Liver (tissue), 9 donors: Measurements from ENCODE around the gene PGAP6. TPM values are rescaled to one million over a fixed set of nuclear protein-coding genes. Genes with fewer than 3 reads are reported as not detected.
A peak's percentile ranks its signal among the peaks of the same experiment; 100 is the strongest.

Source experiments
- DNase-seq: peaks from one replicate; pipeline ENCODE4 v3.0.0-alpha.2; 2017; ENCODE audit warnings: low spot score
- H3K27ac ChIP-seq, 2 donors: one replicate each; pipeline ENCODE4 v1.7.0; 2013; ENCODE audit warnings: inconsistent platforms in 2 of 2, low read length in 2 of 2, control low read depth in 1 of 2, low read depth in 1 of 2, mild to moderate bottlenecking in 1 of 2
- H3K27me3 ChIP-seq, 4 donors: one replicate each; pipeline versions ENCODE4 v1.6.1 to v1.7.0; 2013; ENCODE audit warnings: low read length in 3 of 4, inconsistent platforms in 1 of 4, mild to moderate bottlenecking in 1 of 4, moderate library complexity in 1 of 4; ENCODE audit not compliant: control insufficient read depth in 4 of 4, insufficient read depth in 4 of 4
- H3K36me3 ChIP-seq, 4 donors: one replicate each; pipeline versions ENCODE4 v1.6.1 to v1.7.0; 2013; ENCODE audit warnings: low read length in 3 of 4, mild to moderate bottlenecking in 3 of 4, low read depth in 1 of 4, moderate library complexity in 1 of 4; ENCODE audit not compliant: control insufficient read depth in 4 of 4, insufficient read depth in 3 of 4
- H3K4me1 ChIP-seq, 4 donors: one replicate each; pipeline versions ENCODE4 v1.6.1 to v1.7.0; 2013; ENCODE audit warnings: low read length in 3 of 4, mild to moderate bottlenecking in 3 of 4, moderate library complexity in 1 of 4; ENCODE audit not compliant: control insufficient read depth in 4 of 4, insufficient read depth in 4 of 4
- H3K4me3 ChIP-seq, 3 donors: one replicate each; pipeline versions ENCODE4 v1.6.1 to v1.7.0; 2013; ENCODE audit warnings: low read length in 3 of 3, control low read depth in 1 of 3, low read depth in 1 of 3, mild to moderate bottlenecking in 1 of 3
- H3K9ac ChIP-seq, 2 donors: one replicate each; pipeline ENCODE4 v1.7.0; 2013; ENCODE audit warnings: low read length in 2 of 2, mild to moderate bottlenecking in 2 of 2, moderate library complexity in 2 of 2, control low read depth in 1 of 2, low read depth in 1 of 2
- H3K9me3 ChIP-seq, 4 donors: one replicate each; pipeline versions ENCODE4 v1.6.1 to v1.7.0; 2013; ENCODE audit warnings: low read length in 3 of 4; ENCODE audit not compliant: control insufficient read depth in 4 of 4
- CTCF ChIP-seq: fragments of 150-350 bp; IDR thresholded peaks from 2 replicates; pipeline ENCODE4 v1.5.1; 2017; ENCODE audit warnings: improper control_type of control experiment, low read depth, low read length; ENCODE audit not compliant: missing input control
- EGR1 ChIP-seq, 2 donors: IDR thresholded peaks; 2 replicates each; pipeline ENCODE4 v1.6.1; 2016 to 2018; ENCODE audit warnings: antibody characterized with exemption in 2 of 2, low read depth in 2 of 2
- FOXA1 ChIP-seq: IDR thresholded peaks from 2 replicates; pipeline ENCODE4 v1.6.1; 2016; ENCODE audit warnings: antibody characterized with exemption
- FOXA2 ChIP-seq: IDR thresholded peaks from 2 replicates; pipeline ENCODE4 v1.6.1; 2016; ENCODE audit warnings: antibody characterized with exemption
- GABPA ChIP-seq, 2 donors: IDR thresholded peaks in 1 of 2; conservative IDR thresholded peaks in 1 of 2; 2 replicates each; pipeline ENCODE4 v1.6.1; 2016; ENCODE audit warnings: antibody characterized with exemption in 2 of 2, mild to moderate bottlenecking in 1 of 2, moderate library complexity in 1 of 2
- JUND ChIP-seq, 2 donors: IDR thresholded peaks; 2 replicates each; pipeline ENCODE4 v1.6.1; 2016; ENCODE audit warnings: antibody characterized with exemption in 2 of 2
- NR2F2 ChIP-seq: IDR thresholded peaks from 2 replicates; pipeline ENCODE4 v1.6.1; 2016; ENCODE audit warnings: antibody characterized with exemption
- RAD21 ChIP-seq, 2 donors: IDR thresholded peaks; 2 replicates each; pipeline ENCODE4 v1.6.1; 2016; ENCODE audit warnings: antibody characterized with exemption in 2 of 2, mild to moderate bottlenecking in 2 of 2
- RXRA ChIP-seq, 2 donors: IDR thresholded peaks; 2 replicates each; pipeline ENCODE4 v1.6.1; 2017 to 2018; ENCODE audit warnings: antibody characterized with exemption in 2 of 2, mild to moderate bottlenecking in 1 of 2
- SP1 ChIP-seq: IDR thresholded peaks from 2 replicates; pipeline ENCODE4 v1.6.1; 2018; ENCODE audit warnings: antibody characterized with exemption, mild to moderate bottlenecking
- TAF1 ChIP-seq: conservative IDR thresholded peaks from 2 replicates; pipeline ENCODE4 v1.6.1; 2016; ENCODE audit warnings: antibody characterized with exemption, mild to moderate bottlenecking
- YY1 ChIP-seq: IDR thresholded peaks from 2 replicates; pipeline ENCODE4 v1.6.1; 2016; ENCODE audit warnings: antibody characterized with exemption, mild to moderate bottlenecking
- ZBTB33 ChIP-seq: IDR thresholded peaks from 2 replicates; pipeline ENCODE4 v1.6.1; 2016; ENCODE audit warnings: antibody characterized with exemption
- whole genome bisulfite sequencing: extraction: QIAGEN DNeasy Blood & Tissue Kit; methylation state at CpG from one replicate; pipeline ENCODE4 v1.1.7; 2013; 5-methylcytosine and 5-hydroxymethylcytosine counted together
- polyA plus RNA-seq, 2 donors: library from polyadenylated mRNA; stranded (reverse) in 1 of 2; unstranded in 1 of 2; fragments of 200-250 nt in 1 of 2; fragments of >200 nt in 1 of 2; fragmentation: Nextera tagmentation in 1 of 2; extraction: Ambion mirVana in 1 of 2; gene quantifications; one replicate each; pipeline versions ENCODE4 v1.2.1 to v1.2.3, GENCODE V29; 2013 to 2015
- total RNA-seq, 2 donors: library from RNA; depleted of rRNA; stranded (reverse); fragments of >200 nt; gene quantifications; one replicate each; pipeline ENCODE4 v1.2.3, GENCODE V29; 2014
- TF ChIP-seq, protein P1 (sequence below): IDR thresholded peaks from 2 replicates; pipeline ENCODE4 v1.6.1; 2016; ENCODE audit warnings: antibody characterized with exemption, mild to moderate bottlenecking
- TF ChIP-seq, protein P2 (sequence below): IDR thresholded peaks from 2 replicates; pipeline ENCODE4 v1.6.1; 2016; ENCODE audit warnings: antibody characterized with exemption
- TF ChIP-seq, protein P3 (sequence below): IDR thresholded peaks from 2 replicates; pipeline ENCODE4 v1.6.1; 2016; ENCODE audit warnings: antibody characterized with exemption
- donor health status: healthy.
- donor health status: healthy.
- donor health status: healthy.
- donor health status: healthy.
- donor health status: healthy.

The PGAP6 gene
- total and polyA plus RNA-seq, 4 donors: 18.9 to 50.5 (median 38.0) TPM

- no peak for TF ChIP-seq FOXA1
- TF ChIP-seq RAD21 (IDR thresholded peaks at IDR 0.05): peak in 1 of 2 donors; percentile 9
These were observed 10.8 kb upstream of the PGAP6 start for GRCh38 chr16:392450-393030.

GRCh38 chr16:391885-392335, 10.1 kb upstream of the PGAP6 start:
- TF ChIP-seq CTCF (peak; percentile 77), FOXA1 (no peak), RXRA (IDR thresholded peaks at IDR 0.05) (no peak), TAF1 (no peak), RAD21 (IDR thresholded peaks at IDR 0.05) (peak; percentile 82 to 91), NR2F2 (no peak), FOXA2 (no peak), EGR1 (IDR thresholded peaks at IDR 0.05; ENCODE audit: low read depth in 2 of 2) (no peak)
- no peaks in the 10 kb centered on the region for H3K9me3 ChIP-seq
- H3K4me3 ChIP-seq: no peak overlapping the region
- H3K4me1 ChIP-seq: peaks cover 0 to 7% (median 1%) of the 10 kb centered on the region in 4 donors
- 73% methylated on average over 7 of the region's 7 CpGs for WGBS
- H3K9ac ChIP-seq: no peak overlapping the region
- H3K36me3 ChIP-seq: no peaks in the 10 kb centered on the region
- DNase-seq: peak; percentile 80
- no peaks in the 10 kb centered on the region for H3K27me3 ChIP-seq
- H3K27ac ChIP-seq: no peak overlapping the region

More at GRCh38 chr16:392450-393030, 10.8 kb upstream of the PGAP6 start:
- Histone ChIP-seq H3K9me3 (no peaks in the 10 kb centered on the region), H3K4me1 (peaks cover 0 to 7% (median 1%) of the 10 kb centered on the region in 4 donors), H3K36me3 (no peaks in the 10 kb centered on the region), H3K27me3 (no peaks in the 10 kb centered on the region), H3K27ac (no peak overlapping the region), H3K9ac (no peak overlapping the region), H3K4me3 (no peak overlapping the region)
- no peak for DNase-seq
- 90% methylated on average over 7 of the region's 7 CpGs for WGBS

GRCh38 chr16:389352-389751, 7.6 kb upstream of the PGAP6 start:
- Histone ChIP-seq H3K9me3 (no peaks in the 10 kb centered on the region), H3K27ac (no peak overlapping the region), H3K9ac (no peak overlapping the region), H3K4me3 (no peak overlapping the region), H3K36me3 (no peaks in the 10 kb centered on the region), H3K4me1 (no peaks in the 10 kb centered on the region), H3K27me3 (no peaks in the 10 kb centered on the region)
- TF ChIP-seq FOXA2 (no peak), NR2F2 (no peak), SP1 (no peak), GABPA (IDR thresholded peaks at IDR 0.05 in 1 of 2, conservative IDR thresholded peaks at IDR 0.05 in 1 of 2) (no peak), FOXA1 (no peak), YY1 (no peak), JUND (IDR thresholded peaks at IDR 0.05) (no peak), RXRA (IDR thresholded peaks at IDR 0.05) (no peak), ZBTB33 (no peak), TAF1 (no peak), EGR1 (IDR thresholded peaks at IDR 0.05; ENCODE audit: low read depth in 2 of 2) (no peak), CTCF (no peak), RAD21 (IDR thresholded peaks at IDR 0.05) (no peak)
- TF ChIP-seq, protein P1, sequence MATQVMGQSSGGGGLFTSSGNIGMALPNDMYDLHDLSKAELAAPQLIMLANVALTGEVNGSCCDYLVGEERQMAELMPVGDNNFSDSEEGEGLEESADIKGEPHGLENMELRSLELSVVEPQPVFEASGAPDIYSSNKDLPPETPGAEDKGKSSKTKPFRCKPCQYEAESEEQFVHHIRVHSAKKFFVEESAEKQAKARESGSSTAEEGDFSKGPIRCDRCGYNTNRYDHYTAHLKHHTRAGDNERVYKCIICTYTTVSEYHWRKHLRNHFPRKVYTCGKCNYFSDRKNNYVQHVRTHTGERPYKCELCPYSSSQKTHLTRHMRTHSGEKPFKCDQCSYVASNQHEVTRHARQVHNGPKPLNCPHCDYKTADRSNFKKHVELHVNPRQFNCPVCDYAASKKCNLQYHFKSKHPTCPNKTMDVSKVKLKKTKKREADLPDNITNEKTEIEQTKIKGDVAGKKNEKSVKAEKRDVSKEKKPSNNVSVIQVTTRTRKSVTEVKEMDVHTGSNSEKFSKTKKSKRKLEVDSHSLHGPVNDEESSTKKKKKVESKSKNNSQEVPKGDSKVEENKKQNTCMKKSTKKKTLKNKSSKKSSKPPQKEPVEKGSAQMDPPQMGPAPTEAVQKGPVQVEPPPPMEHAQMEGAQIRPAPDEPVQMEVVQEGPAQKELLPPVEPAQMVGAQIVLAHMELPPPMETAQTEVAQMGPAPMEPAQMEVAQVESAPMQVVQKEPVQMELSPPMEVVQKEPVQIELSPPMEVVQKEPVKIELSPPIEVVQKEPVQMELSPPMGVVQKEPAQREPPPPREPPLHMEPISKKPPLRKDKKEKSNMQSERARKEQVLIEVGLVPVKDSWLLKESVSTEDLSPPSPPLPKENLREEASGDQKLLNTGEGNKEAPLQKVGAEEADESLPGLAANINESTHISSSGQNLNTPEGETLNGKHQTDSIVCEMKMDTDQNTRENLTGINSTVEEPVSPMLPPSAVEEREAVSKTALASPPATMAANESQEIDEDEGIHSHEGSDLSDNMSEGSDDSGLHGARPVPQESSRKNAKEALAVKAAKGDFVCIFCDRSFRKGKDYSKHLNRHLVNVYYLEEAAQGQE: no peak
- TF ChIP-seq, protein P2, sequence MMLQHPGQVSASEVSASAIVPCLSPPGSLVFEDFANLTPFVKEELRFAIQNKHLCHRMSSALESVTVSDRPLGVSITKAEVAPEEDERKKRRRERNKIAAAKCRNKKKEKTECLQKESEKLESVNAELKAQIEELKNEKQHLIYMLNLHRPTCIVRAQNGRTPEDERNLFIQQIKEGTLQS: no peak
- TF ChIP-seq, protein P3, sequence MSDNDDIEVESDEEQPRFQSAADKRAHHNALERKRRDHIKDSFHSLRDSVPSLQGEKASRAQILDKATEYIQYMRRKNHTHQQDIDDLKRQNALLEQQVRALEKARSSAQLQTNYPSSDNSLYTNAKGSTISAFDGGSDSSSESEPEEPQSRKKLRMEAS: no peak
- DNase-seq: no peak
- 90% methylated on average over 10 of the region's 10 CpGs for WGBS
